MM.1S (cell line): ENCODE measurements around the gene POU4F1.

Source experiments
- CTCF ChIP-seq: fragments of 300-600 bp; sonication (generic); IDR thresholded peaks from 2 replicates; pipeline ENCODE4 v1.5.1; 2016; ENCODE audit warnings: antibody characterized with exemption, low read length, mixed read lengths
- EZH2 ChIP-seq: fragments of 300-600 bp; sonication (generic); optimal IDR thresholded peaks from 2 replicates; pipeline ENCODE3; 2017; ENCODE audit warnings: low read depth, mild to moderate bottlenecking, antibody characterized with exemption, low read length, mixed read lengths
- EZH2phosphoT487 ChIP-seq: fragments of 300-600 bp; sonication (generic); IDR thresholded peaks from 2 replicates; pipeline ENCODE4 v1.6.1; 2018; ENCODE audit warnings: antibody characterized with exemption, low read length

GRCh38 chr13:78609464-78610205 lies 6.3 kb upstream of the POU4F1 start:
- no peak for TF ChIP-seq CTCF
- no peak for TF ChIP-seq EZH2
- no peak for TF ChIP-seq EZH2phosphoT487
